ENCODE measurements around the gene GJB1.

Gene GJB1

GRCh38 chrX:71214604-71215337 lies 8.3 kb upstream of the GJB1 start:
- no peak for DNase-seq (ENCODE audit: low read depth in 1 of 2, low spot score in 1 of 2)

GRCh38 chrX:71215338-71215912 lies 7.6 kb upstream of the GJB1 start:
- DNase-seq (ENCODE audit: low read depth in 1 of 2, low spot score in 1 of 2), result no peak

GRCh38 chrX:71216485-71216884 lies 6.5 kb upstream of the GJB1 start:
- DNase-seq (ENCODE audit: low read depth in 1 of 2, low spot score in 1 of 2), result no peak

- DNase-seq (ENCODE audit: low read depth in 1 of 2, low spot score in 1 of 2), result no peak
Observed at GRCh38 chrX:71217298-71217697, 5.7 kb upstream of the GJB1 start.

GRCh38 chrX:71221145-71221544 lies 1.9 kb upstream of the GJB1 start:
- no peak for DNase-seq (ENCODE audit: low read depth in 1 of 2, low spot score in 1 of 2)

- no peak for DNase-seq (ENCODE audit: low read depth in 1 of 2, low spot score in 1 of 2)
Observed at GRCh38 chrX:71224098-71224708, 1.2 kb downstream of the GJB1 start.

- DNase-seq (ENCODE audit: low read depth in 1 of 2, low spot score in 1 of 2), result no peak
Observed at GRCh38 chrX:71225009-71225408, 2.0 kb downstream of the GJB1 start.

- no peak for DNase-seq (ENCODE audit: low read depth in 1 of 2, low spot score in 1 of 2)
Observed at GRCh38 chrX:71225676-71226075, 2.7 kb downstream of the GJB1 start.

- no peak for DNase-seq (ENCODE audit: low read depth in 1 of 2, low spot score in 1 of 2)
Observed at GRCh38 chrX:71227370-71228062, 4.5 kb downstream of the GJB1 start.

- no peak for DNase-seq (ENCODE audit: low read depth in 1 of 2, low spot score in 1 of 2)
Observed at GRCh38 chrX:71228063-71228642, 5.1 kb downstream of the GJB1 start.

GRCh38 chrX:71235482-71235881 lies 12.5 kb downstream of the GJB1 start:
- no peak for DNase-seq (ENCODE audit: low read depth in 1 of 2, low spot score in 1 of 2)

- DNase-seq (ENCODE audit: low read depth in 1 of 2, low spot score in 1 of 2), result no peak
Observed at GRCh38 chrX:71236836-71237235, 13.8 kb downstream of the GJB1 start.

- no peak for DNase-seq (ENCODE audit: low read depth in 1 of 2, low spot score in 1 of 2)
Observed at GRCh38 chrX:71239781-71240180, 16.8 kb downstream of the GJB1 start.

- DNase-seq (ENCODE audit: low read depth in 1 of 2, low spot score in 1 of 2), result no peak
Observed at GRCh38 chrX:71241301-71241700, 18.3 kb downstream of the GJB1 start.

GRCh38 chrX:71244359-71245128 lies 21.5 kb downstream of the GJB1 start:
- no peak for DNase-seq (ENCODE audit: low read depth in 1 of 2, low spot score in 1 of 2)

GRCh38 chrX:71245159-71245558 lies 22.1 kb downstream of the GJB1 start:
- DNase-seq (ENCODE audit: low read depth in 1 of 2, low spot score in 1 of 2), result no peak

- DNase-seq (ENCODE audit: low read depth in 1 of 2, low spot score in 1 of 2), result no peak
Observed at GRCh38 chrX:71250841-71251240, 27.8 kb downstream of the GJB1 start.

- peak in 1 of 2 donors; percentile 16 for DNase-seq (ENCODE audit: low read depth in 1 of 2, low spot score in 1 of 2)
Observed at GRCh38 chrX:71251466-71251973, 28.5 kb downstream of the GJB1 start.

- DNase-seq (ENCODE audit: low read depth in 1 of 2, low spot score in 1 of 2), result no peak
Observed at GRCh38 chrX:71252221-71252620, 29.2 kb downstream of the GJB1 start.

GRCh38 chrX:71253253-71254091 lies 30.4 kb downstream of the GJB1 start:
- DNase-seq (ENCODE audit: low read depth in 1 of 2, low spot score in 1 of 2), result no peak

Measured in activated CD4-positive, alpha-beta T cell treated with anti-CD3 and anti-CD28 coated beads, Interleukin-2, amount 50 U/mL, for 24 hours (primary cell).